H1 (cell line): ENCODE data around the gene SLCO6A1. TPM values are rescaled to one million over a fixed set of nuclear protein-coding genes. Genes with fewer than 3 reads are reported as not detected.

ENCODE experiments used
- CTCF ChIA-PET: fragments of 300-600 bp; sonication (Branson Sonifier 250); formaldehyde crosslinking; loops from one replicate; lab custom pipeline; 2021; ENCODE audit not compliant: partially characterized antibody; lab: Charles Lee
- POLR2A ChIA-PET: fragments of 300-600 bp; sonication (Branson Sonifier 250); formaldehyde crosslinking; loops from one replicate; lab custom pipeline; 2021; ENCODE audit warnings: inconsistent platforms; ENCODE audit not compliant: partially characterized antibody; lab: Charles Lee
- DNase-seq, 2 experiments: peaks; one replicate each; pipeline versions ENCODE4 v3.0.0 to v3.0.0-alpha.2; 2010 to 2022; ENCODE audit warnings: low spot score in 2 of 2, low read depth in 1 of 2, mixed read lengths in 1 of 2
- FAIRE-seq: peaks from 2 replicates; lab custom pipeline; 2011; peaks lifted over from hg19 to GRCh38; lab: Jason Lieb, UNC
- H2AFZ ChIP-seq: 2 replicates; pipeline ENCODE4 v1.8.1; 2012; ENCODE audit warnings: low read length, inconsistent platforms
- H2AK5ac ChIP-seq: 2 replicates; pipeline ENCODE4 v1.6.1; 2013; ENCODE audit warnings: low read depth, low read length
- H2BK120ac ChIP-seq: replicated peaks from 2 replicates; pipeline ENCODE3; 2013; ENCODE audit warnings: low read depth, low read length, inconsistent platforms
- H2BK12ac ChIP-seq: 2 replicates; pipeline ENCODE4 v1.6.1; 2013; ENCODE audit warnings: low read depth, low read length
- H2BK15ac ChIP-seq: 2 replicates; pipeline ENCODE4 v1.6.1; 2013; ENCODE audit warnings: low read length
- H2BK20ac ChIP-seq: 2 replicates; pipeline ENCODE4 v1.6.1; 2013; ENCODE audit warnings: low read length
- H2BK5ac ChIP-seq: 2 replicates; pipeline ENCODE4 v1.6.1; 2013; ENCODE audit warnings: low read depth, low read length
- H3K14ac ChIP-seq: 2 replicates; pipeline ENCODE4 v1.6.1; 2013; ENCODE audit warnings: inconsistent platforms; ENCODE audit not compliant: insufficient read length
- H3K18ac ChIP-seq: 2 replicates; pipeline ENCODE4 v1.6.1; 2013; ENCODE audit warnings: low read length; ENCODE audit errors: extremely low read depth
- H3K23ac ChIP-seq: 2 replicates; pipeline ENCODE4 v1.6.1; 2013; ENCODE audit warnings: inconsistent platforms; ENCODE audit not compliant: insufficient read length
- H3K23me2 ChIP-seq: 2 replicates; pipeline ENCODE4 v1.6.1; 2013; ENCODE audit warnings: low read depth, low read length
- H3K27ac ChIP-seq: 2 replicates; pipeline ENCODE4 v1.6.1; 2011; ENCODE audit warnings: low read depth, low read length, inconsistent platforms
- H3K27me3 ChIP-seq, 4 experiments: replicated peaks in 1 of 4; 1 replicate in 1 of 4; 2 replicates in 3 of 4; pipeline versions ENCODE4 v1.6.1 to v1.8.1; 2011 to 2013; ENCODE audit warnings: low read length in 3 of 4, mild to moderate bottlenecking in 3 of 4, inconsistent platforms in 2 of 4, mixed read lengths in 2 of 4, moderate library complexity in 1 of 4; ENCODE audit not compliant: control insufficient read depth in 3 of 4, insufficient read depth in 3 of 4; ENCODE audit errors: extremely low read depth in 1 of 4
- H3K36me3 ChIP-seq, 4 experiments: 2 replicates each; pipeline versions ENCODE4 v1.6.1 to v1.8.1; 2011 to 2013; ENCODE audit warnings: mild to moderate bottlenecking in 4 of 4, low read length in 3 of 4, moderate library complexity in 2 of 4, control low read depth in 1 of 4, inconsistent platforms in 1 of 4; ENCODE audit not compliant: insufficient read depth in 4 of 4, control insufficient read depth in 2 of 4
- H3K4ac ChIP-seq: replicated peaks from 2 replicates; pipeline ENCODE3; 2013; ENCODE audit warnings: low read length, low read depth, mixed read lengths, inconsistent platforms; ENCODE audit not compliant: insufficient read length
- H3K4me1 ChIP-seq, 4 experiments: replicated peaks in 1 of 4; 1 replicate in 1 of 4; 2 replicates in 3 of 4; pipeline versions ENCODE4 v1.6.1 to v1.8.1; 2011 to 2013; ENCODE audit warnings: low read length in 3 of 4, inconsistent platforms in 2 of 4, mixed read lengths in 1 of 4; ENCODE audit not compliant: insufficient read depth in 4 of 4, control insufficient read depth in 3 of 4
- H3K4me2 ChIP-seq, 2 experiments: 2 replicates each; pipeline versions ENCODE4 v1.6.1 to v1.8.1; 2011 to 2013; ENCODE audit warnings: low read depth in 2 of 2, low read length in 2 of 2, control low read depth in 1 of 2, inconsistent platforms in 1 of 2, mild to moderate bottlenecking in 1 of 2; ENCODE audit not compliant: insufficient read depth in 1 of 2
- H3K4me3 ChIP-seq, 4 experiments: fragments of 200-600, 300-600 bp in 1 of 4; sonication (generic), shearing (Covaris generic), sonication (Bioruptor Twin) in 1 of 4; 2 replicates each; pipeline versions ENCODE4 v1.5.1 to v1.8.1; 2011 to 2016; ENCODE audit warnings: low read length in 4 of 4, low read depth in 3 of 4, control low read depth in 2 of 4, inconsistent platforms in 2 of 4, mild to moderate bottlenecking in 2 of 4, mixed read lengths in 1 of 4, moderate library complexity in 1 of 4; ENCODE audit not compliant: insufficient read depth in 2 of 4; ENCODE audit errors: extremely low read depth in 1 of 4
- H3K56ac ChIP-seq: replicated peaks from 2 replicates; pipeline ENCODE3; 2013; ENCODE audit warnings: low read depth, mild to moderate bottlenecking, mixed read lengths, low read length, inconsistent platforms; ENCODE audit not compliant: insufficient read length
- H3K79me1 ChIP-seq: 2 replicates; pipeline ENCODE4 v1.6.1; 2013; ENCODE audit warnings: low read depth, low read length, control low read depth
- H3K79me2 ChIP-seq, 2 experiments: 2 replicates each; pipeline versions ENCODE4 v1.6.1 to v1.8.1; 2012 to 2013; ENCODE audit warnings: low read length in 2 of 2, mild to moderate bottlenecking in 2 of 2, inconsistent platforms in 1 of 2; ENCODE audit not compliant: insufficient read depth in 2 of 2, control insufficient read depth in 1 of 2
- H3K9ac ChIP-seq, 4 experiments: replicated peaks in 1 of 4; 1 replicate in 1 of 4; 2 replicates in 3 of 4; pipeline versions ENCODE4 v1.6.1 to v1.8.1; 2011 to 2013; ENCODE audit warnings: low read depth in 3 of 4, low read length in 3 of 4, control low read depth in 2 of 4, mild to moderate bottlenecking in 2 of 4, moderate library complexity in 2 of 4, inconsistent platforms in 1 of 4; ENCODE audit errors: extremely low read depth in 1 of 4
- H3K9me3 ChIP-seq, 2 experiments: 2 replicates each; pipeline versions ENCODE4 v1.6.1 to v1.8.1; 2012 to 2013; ENCODE audit warnings: mild to moderate bottlenecking in 2 of 2, moderate library complexity in 2 of 2, control low read depth in 1 of 2, inconsistent platforms in 1 of 2, low read depth in 1 of 2, low read length in 1 of 2, mixed read lengths in 1 of 2; ENCODE audit not compliant: insufficient read depth in 2 of 2
- H4K20me1 ChIP-seq, 2 experiments: replicated peaks in 1 of 2; 2 replicates each; pipeline versions ENCODE3 to v1.8.1; 2011 to 2013; ENCODE audit warnings: inconsistent platforms in 2 of 2, low read length in 2 of 2, mild to moderate bottlenecking in 1 of 2; ENCODE audit not compliant: insufficient read depth in 2 of 2, control insufficient read depth in 1 of 2
- H4K5ac ChIP-seq: 2 replicates; pipeline ENCODE4 v1.6.1; 2013; ENCODE audit warnings: low read length, low read depth, mixed read lengths, inconsistent platforms; ENCODE audit not compliant: insufficient read length
- H4K8ac ChIP-seq: 2 replicates; pipeline ENCODE4 v1.8.0; 2013; ENCODE audit warnings: mild to moderate bottlenecking, moderate library complexity, low read length, inconsistent platforms; ENCODE audit not compliant: insufficient read depth; ENCODE audit errors: extremely low read depth
- H4K91ac ChIP-seq: replicated peaks from 2 replicates; pipeline ENCODE3; 2013; ENCODE audit warnings: low read length, mixed read lengths, inconsistent platforms; ENCODE audit not compliant: insufficient read length
- KDM4A ChIP-seq: IDR thresholded peaks from one replicate; pipeline ENCODE4 v1.7.1; 2012; ENCODE audit warnings: low read depth, mild to moderate bottlenecking, moderate library complexity, low read length, inconsistent platforms; ENCODE audit not compliant: severe bottlenecking
- SP2 ChIP-seq: IDR thresholded peaks from 2 replicates; pipeline ENCODE4 v1.6.1; 2012; ENCODE audit warnings: mild to moderate bottlenecking, low read length, inconsistent platforms
- TAF7 ChIP-seq: optimal IDR thresholded peaks from 2 replicates; pipeline ENCODE3; 2011; ENCODE audit warnings: low read depth, mild to moderate bottlenecking, inconsistent platforms, low read length, moderate library complexity, borderline replicate concordance
- WGBS, 2 experiments: shearing (Covaris generic) in 1 of 2; methylation state at CpG; one replicate each; pipeline versions ENCODE4 v1.1.6 to v1.1.7; 2013 to 2015; ENCODE audit warnings: low lambda C conversion rate in 2 of 2, mixed read lengths in 2 of 2, inconsistent platforms in 1 of 2, low coverage in 1 of 2, missing lambda C conversion rate in 1 of 2; ENCODE audit not compliant: insufficient replicate concordance in 2 of 2, insufficient coverage in 1 of 2, insufficient read length in 1 of 2; ENCODE audit errors: extremely low coverage in 1 of 2, missing lambda C conversion rate in 1 of 2; 5-methylcytosine and 5-hydroxymethylcytosine counted together
- polyA plus RNA-seq, 7 experiments: library from polyadenylated mRNA; depleted of rRNA in 3 of 7; stranded (reverse) in 5 of 7; unstranded in 2 of 7; fragments of >200 nt in 5 of 7; fragments of 200-250 nt in 2 of 7; gene quantifications; 1 replicate in 5 of 7; 2 replicates in 1 of 7; 4 replicates in 1 of 7; pipeline versions ENCODE4 v1.2.1 to v1.2.3, GENCODE V29; 2011 to 2013; ENCODE audit warnings: missing spikeins in 2 of 7, mixed read lengths in 2 of 7
- total RNA-seq: library from RNA; stranded (reverse); fragmentation: NEBNext Ultra II Directional; extraction: Animal tissue kit (Norgen Biotek cat#: 25700); gene quantifications from 2 replicates; pipeline ENCODE4 v1.2.1, GENCODE V29; 2021

Gene SLCO6A1
- total and polyA plus RNA-seq, 2 of the 8 experiments (the other 6 are each of a cell fraction or from before 2014, with no cell fraction given): 0.06 to 0.56 TPM

- Histone ChIP-seq H3K27me3 (no peaks in the 10 kb centered on the region), H3K56ac (no peak overlapping the region), H2BK15ac (no peak overlapping the region), H2AK5ac (no peak overlapping the region), H3K14ac (no peak overlapping the region), H2AFZ (no peak overlapping the region), H3K18ac (no peak overlapping the region), H2BK20ac (no peak overlapping the region), H3K79me1 (no peaks in the 10 kb centered on the region), H3K4me3 (no peak overlapping the region), H4K8ac (no peak overlapping the region), H2BK120ac (no peak overlapping the region), H3K9me3 (no peaks in the 10 kb centered on the region), H4K91ac (no peak overlapping the region), H3K4me2 (no peak overlapping the region), H3K4me1 (no peaks in the 10 kb centered on the region), H3K23me2 (no peaks in the 10 kb centered on the region), H2BK12ac (no peak overlapping the region), H3K9ac (no peak overlapping the region), H3K23ac (no peak overlapping the region), H4K20me1 (no peaks in the 10 kb centered on the region), H3K4ac (no peak overlapping the region), H3K79me2 (no peaks in the 10 kb centered on the region), H3K36me3 (no peaks in the 10 kb centered on the region), H2BK5ac (no peak overlapping the region), H4K5ac (no peak overlapping the region), H3K27ac (no peak overlapping the region)
- no peak for DNase-seq
- CTCF ChIA-PET: interaction anchor here (0.8 kb wide), 1 partner anchor 29 kb away, joined by 3 read pairs; no protein-coding TSS in a partner anchor
- no peak for FAIRE-seq
- POLR2A ChIA-PET: no interaction called here
- 92% methylated on average over 3 of the region's 3 CpGs; no CpG with 5 or more reads in 1 of the 2 experiments for WGBS, 2 experiments
- TF ChIP-seq TAF7: no peak
- no peak for TF ChIP-seq SP2
- no peak for TF ChIP-seq KDM4A
These were observed 77.2 kb downstream of the SLCO6A1 start for GRCh38 chr5:102421647-102422046.
